ENCODE data around the gene CCDC85B. TPM values are rescaled to one million over a fixed set of nuclear protein-coding genes. Genes with fewer than 3 reads are reported as not detected.
A peak's percentile ranks its signal among the peaks of the same experiment; 100 is the strongest.

Gene CCDC85B
- total and polyA plus RNA-seq, 2 of the 13 experiments (the other 11 are each of a cell fraction or from before 2014, with no cell fraction given): 8.2 to 19.5 TPM

DNA sequence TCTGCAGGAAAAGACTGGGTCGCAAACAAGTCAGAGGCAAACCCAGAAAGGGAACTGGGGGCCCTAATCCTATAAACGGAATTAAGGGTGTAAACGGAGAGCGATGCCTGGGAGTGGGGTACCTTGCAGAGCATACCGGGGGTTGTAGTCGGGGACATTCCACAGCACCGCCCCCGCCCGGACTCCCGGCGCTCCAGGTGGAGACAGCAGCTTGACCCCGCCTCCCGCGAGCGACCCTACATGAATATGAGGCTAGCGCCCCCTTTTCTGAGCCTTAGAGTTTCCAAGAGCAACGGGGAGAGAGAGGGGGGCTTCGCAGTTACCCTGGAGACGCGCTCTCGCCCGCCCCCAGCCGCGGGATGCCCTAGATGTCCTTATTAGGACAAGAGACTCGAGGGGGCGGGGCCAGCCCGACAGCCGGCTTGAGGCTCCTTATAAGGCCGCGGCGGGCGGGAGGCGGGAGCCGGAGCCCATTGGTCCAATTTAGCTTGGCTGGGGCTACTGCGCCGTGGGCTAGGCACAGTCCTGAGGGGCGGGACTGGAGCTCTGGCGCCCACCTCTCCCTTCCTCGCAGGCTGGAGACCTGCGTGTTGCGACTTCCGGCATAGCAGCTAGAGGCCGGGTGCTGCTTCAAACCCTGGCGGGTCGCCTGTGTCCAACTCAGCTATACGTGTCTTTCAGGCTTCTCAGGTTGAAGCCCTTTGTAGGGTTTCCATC, 31.2 kb upstream of the CCDC85B start (continued):
- TF ChIP-seq SAFB2 (CRISPR knock-in tag; IDR thresholded peaks at IDR 0.05; ENCODE audit: borderline replicate concordance, low read depth): no peak; the same call in 1 of the 2 replicates
- no peak for TF ChIP-seq BRCA1 (CRISPR knock-in tag; IDR thresholded peaks at IDR 0.05)
- TF ChIP-seq RELA (CRISPR knock-in tag; IDR thresholded peaks at IDR 0.05): no peak
- TF ChIP-seq, protein P1, sequence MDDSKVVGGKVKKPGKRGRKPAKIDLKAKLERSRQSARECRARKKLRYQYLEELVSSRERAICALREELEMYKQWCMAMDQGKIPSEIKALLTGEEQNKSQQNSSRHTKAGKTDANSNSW (CRISPR knock-in tag; IDR thresholded peaks at IDR 0.05; ENCODE audit: borderline replicate concordance): 0 out of 2 replicates have a peak, but pooled peaks have one; percentile 38
- TF ChIP-seq, protein P2, sequence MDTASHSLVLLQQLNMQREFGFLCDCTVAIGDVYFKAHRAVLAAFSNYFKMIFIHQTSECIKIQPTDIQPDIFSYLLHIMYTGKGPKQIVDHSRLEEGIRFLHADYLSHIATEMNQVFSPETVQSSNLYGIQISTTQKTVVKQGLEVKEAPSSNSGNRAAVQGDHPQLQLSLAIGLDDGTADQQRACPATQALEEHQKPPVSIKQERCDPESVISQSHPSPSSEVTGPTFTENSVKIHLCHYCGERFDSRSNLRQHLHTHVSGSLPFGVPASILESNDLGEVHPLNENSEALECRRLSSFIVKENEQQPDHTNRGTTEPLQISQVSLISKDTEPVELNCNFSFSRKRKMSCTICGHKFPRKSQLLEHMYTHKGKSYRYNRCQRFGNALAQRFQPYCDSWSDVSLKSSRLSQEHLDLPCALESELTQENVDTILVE (CRISPR knock-in tag; IDR thresholded peaks at IDR 0.05): no peak
- TF ChIP-seq MED8 (CRISPR knock-in tag; IDR thresholded peaks at IDR 0.05; ENCODE audit: insufficient replicate concordance): no peak
- no peak for TF ChIP-seq MBNL3 (CRISPR knock-in tag; conservative IDR thresholded peaks at IDR 0.05)
- TF ChIP-seq, protein P3, sequence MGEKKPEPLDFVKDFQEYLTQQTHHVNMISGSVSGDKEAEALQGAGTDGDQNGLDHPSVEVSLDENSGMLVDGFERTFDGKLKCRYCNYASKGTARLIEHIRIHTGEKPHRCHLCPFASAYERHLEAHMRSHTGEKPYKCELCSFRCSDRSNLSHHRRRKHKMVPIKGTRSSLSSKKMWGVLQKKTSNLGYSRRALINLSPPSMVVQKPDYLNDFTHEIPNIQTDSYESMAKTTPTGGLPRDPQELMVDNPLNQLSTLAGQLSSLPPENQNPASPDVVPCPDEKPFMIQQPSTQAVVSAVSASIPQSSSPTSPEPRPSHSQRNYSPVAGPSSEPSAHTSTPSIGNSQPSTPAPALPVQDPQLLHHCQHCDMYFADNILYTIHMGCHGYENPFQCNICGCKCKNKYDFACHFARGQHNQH (CRISPR knock-in tag; IDR thresholded peaks at IDR 0.05): 0 out of 2 replicates have a peak, but pooled peaks have one; percentile 32
- TF ChIP-seq ZNF761 (CRISPR knock-in tag; conservative IDR thresholded peaks at IDR 0.05): no peak
- no peak for TF ChIP-seq ZNF607 (CRISPR knock-in tag; IDR thresholded peaks at IDR 0.05; ENCODE audit: borderline replicate concordance)
- no peak for TF ChIP-seq ONECUT2 (CRISPR knock-in tag; IDR thresholded peaks at IDR 0.05)
- no peak for TF ChIP-seq ZKSCAN5 (CRISPR knock-in tag; IDR thresholded peaks at IDR 0.05)
- no peak for TF ChIP-seq AHR (CRISPR knock-in tag; IDR thresholded peaks at IDR 0.05)
- TF ChIP-seq, protein P4, sequence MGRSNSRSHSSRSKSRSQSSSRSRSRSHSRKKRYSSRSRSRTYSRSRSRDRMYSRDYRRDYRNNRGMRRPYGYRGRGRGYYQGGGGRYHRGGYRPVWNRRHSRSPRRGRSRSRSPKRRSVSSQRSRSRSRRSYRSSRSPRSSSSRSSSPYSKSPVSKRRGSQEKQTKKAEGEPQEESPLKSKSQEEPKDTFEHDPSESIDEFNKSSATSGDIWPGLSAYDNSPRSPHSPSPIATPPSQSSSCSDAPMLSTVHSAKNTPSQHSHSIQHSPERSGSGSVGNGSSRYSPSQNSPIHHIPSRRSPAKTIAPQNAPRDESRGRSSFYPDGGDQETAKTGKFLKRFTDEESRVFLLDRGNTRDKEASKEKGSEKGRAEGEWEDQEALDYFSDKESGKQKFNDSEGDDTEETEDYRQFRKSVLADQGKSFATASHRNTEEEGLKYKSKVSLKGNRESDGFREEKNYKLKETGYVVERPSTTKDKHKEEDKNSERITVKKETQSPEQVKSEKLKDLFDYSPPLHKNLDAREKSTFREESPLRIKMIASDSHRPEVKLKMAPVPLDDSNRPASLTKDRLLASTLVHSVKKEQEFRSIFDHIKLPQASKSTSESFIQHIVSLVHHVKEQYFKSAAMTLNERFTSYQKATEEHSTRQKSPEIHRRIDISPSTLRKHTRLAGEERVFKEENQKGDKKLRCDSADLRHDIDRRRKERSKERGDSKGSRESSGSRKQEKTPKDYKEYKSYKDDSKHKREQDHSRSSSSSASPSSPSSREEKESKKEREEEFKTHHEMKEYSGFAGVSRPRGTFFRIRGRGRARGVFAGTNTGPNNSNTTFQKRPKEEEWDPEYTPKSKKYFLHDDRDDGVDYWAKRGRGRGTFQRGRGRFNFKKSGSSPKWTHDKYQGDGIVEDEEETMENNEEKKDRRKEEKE (IDR thresholded peaks at IDR 0.05): no peak
- TF ChIP-seq DNMT1 (CRISPR knock-in tag; IDR thresholded peaks at IDR 0.05): no peak
- no peak for TF ChIP-seq ZNF891 (CRISPR knock-in tag; IDR thresholded peaks at IDR 0.05)
- no peak for TF ChIP-seq ZNF24 (IDR thresholded peaks at IDR 0.05)
- TF ChIP-seq, protein P5, sequence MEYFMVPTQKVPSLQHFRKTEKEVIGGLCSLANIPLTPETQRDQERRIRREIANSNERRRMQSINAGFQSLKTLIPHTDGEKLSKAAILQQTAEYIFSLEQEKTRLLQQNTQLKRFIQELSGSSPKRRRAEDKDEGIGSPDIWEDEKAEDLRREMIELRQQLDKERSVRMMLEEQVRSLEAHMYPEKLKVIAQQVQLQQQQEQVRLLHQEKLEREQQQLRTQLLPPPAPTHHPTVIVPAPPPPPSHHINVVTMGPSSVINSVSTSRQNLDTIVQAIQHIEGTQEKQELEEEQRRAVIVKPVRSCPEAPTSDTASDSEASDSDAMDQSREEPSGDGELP (IDR thresholded peaks at IDR 0.05; ENCODE audit: borderline replicate concordance, low read depth): no peak
- no peak for TF ChIP-seq RBAK (CRISPR knock-in tag; IDR thresholded peaks at IDR 0.05)
- TF ChIP-seq AGO1 (IDR thresholded peaks at IDR 0.05; ENCODE audit: low read depth, low read length, poor library complexity, severe bottlenecking): peak; percentile 82
- no peak for TF ChIP-seq RBM22 (optimal IDR thresholded peaks at IDR 0.05; ENCODE audit: low read length)
- TF ChIP-seq, protein P6, sequence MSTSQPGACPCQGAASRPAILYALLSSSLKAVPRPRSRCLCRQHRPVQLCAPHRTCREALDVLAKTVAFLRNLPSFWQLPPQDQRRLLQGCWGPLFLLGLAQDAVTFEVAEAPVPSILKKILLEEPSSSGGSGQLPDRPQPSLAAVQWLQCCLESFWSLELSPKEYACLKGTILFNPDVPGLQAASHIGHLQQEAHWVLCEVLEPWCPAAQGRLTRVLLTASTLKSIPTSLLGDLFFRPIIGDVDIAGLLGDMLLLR (CRISPR knock-in tag; IDR thresholded peaks at IDR 0.05): 0 out of 2 replicates have a peak, but pooled peaks have one; percentile 20
- no peak for TF ChIP-seq MIER3 (CRISPR knock-in tag; IDR thresholded peaks at IDR 0.05; ENCODE audit: borderline replicate concordance)
- no peak for TF ChIP-seq JUN (CRISPR knock-in tag; IDR thresholded peaks at IDR 0.05)
- TF ChIP-seq SMYD3 (CRISPR knock-in tag; IDR thresholded peaks at IDR 0.05): no peak

All from HepG2 (cell line).